GM21381 (cell line): ENCODE measurements around the gene POLR3A.
"Not testable (repeated sequence)": the region's sequence is repeated elsewhere in the genome, so short reads cannot be mapped to it uniquely, and the experiment has no call there.

Experiments
- ATAC-seq: cut with Tn5 transposase; IDR thresholded peaks from one replicate; pipeline ENCODE4 v1.9.1; 2021; ENCODE audit warnings: mild to moderate bottlenecking, moderate library complexity; ENCODE audit not compliant: unreplicated experiment

Gene POLR3A

DNA sequence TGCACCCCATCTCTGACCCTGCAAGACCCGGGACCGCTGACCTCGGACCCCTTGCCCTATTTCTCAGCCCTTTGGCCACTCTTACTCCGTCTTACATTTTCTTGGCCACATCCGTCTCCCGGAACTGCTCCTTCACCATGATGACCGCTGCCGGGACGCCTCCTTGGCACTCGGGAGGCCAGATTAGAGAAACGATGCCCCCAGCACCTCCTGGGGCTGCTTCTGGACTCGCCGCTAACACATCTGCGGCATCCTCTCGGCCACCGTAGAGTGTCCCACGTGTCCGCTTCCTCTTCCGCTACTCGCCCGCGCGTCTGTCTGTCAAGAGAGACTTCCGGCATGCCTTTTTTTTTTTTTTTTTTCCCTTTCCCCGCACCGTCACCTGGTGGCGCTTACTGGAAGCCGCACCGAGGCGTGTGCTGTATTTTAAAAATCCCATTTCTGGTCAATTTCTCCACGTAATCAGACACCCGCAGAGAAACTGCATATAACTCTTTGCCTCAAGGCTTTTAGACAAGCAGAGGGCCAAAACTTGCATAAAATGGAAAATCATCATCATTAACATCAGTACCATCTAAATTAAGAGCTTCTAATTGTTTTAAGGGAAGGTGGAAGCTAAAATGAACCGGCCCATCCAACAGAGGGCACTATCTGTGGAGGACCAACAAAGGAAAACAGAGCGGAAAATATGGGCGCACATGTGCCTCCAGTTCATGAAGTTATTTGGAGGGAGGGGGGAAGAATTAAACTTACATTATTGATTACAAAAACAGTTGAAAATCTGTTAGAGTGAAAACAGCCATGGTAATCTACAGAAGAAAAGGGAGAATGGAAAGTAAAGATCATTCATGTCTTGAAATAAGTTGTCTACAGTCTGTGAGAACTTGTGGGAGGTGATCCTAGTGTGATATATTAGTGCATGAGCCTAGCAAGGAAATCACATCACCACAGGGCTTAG lies at the start of gene POLR3A:
TSS of gene POLR3A (minus strand) at position 247 of the 958 bp plus-strand sequence. CDS start at position 139, 108 bp downstream.
- ATAC-seq, result peak; percentile 52

DNA sequence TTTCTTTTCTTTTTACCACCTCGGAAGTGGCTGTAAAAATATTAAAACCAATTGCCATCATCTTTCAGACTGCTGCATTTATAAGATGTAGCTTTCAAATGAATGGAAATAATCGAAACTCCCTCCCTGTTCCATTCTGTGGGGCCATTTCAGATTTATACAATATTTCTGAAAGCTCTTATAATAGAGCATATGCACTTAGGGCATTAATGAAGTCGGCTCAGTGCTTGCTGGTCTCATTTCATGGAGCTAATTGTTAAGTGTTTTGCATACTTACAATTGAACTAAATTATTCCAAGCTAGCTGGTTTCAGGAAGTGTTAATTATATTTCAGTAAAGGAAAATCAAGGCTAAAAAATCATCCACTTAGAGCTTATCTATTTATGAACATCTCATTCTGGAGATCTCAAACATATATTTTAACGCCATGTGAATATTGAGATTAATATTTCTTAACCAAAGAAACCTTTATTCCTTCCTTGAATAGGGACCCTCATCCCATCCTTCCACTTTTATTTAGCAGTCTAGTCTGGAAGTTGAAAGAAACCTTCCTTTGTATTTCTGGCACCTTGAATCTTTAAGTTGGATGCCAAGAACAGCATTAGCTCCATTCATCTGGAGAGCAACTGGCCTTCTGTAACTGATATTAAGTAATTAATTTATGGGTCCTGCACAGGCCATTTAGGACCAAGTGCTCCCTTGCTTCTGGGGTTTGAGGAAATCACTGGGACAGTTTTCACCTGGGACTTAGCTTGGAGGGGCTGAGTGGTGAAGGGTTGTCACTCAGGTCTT lies 49.4 kb upstream of the POLR3A start:
- no peak for ATAC-seq

DNA sequence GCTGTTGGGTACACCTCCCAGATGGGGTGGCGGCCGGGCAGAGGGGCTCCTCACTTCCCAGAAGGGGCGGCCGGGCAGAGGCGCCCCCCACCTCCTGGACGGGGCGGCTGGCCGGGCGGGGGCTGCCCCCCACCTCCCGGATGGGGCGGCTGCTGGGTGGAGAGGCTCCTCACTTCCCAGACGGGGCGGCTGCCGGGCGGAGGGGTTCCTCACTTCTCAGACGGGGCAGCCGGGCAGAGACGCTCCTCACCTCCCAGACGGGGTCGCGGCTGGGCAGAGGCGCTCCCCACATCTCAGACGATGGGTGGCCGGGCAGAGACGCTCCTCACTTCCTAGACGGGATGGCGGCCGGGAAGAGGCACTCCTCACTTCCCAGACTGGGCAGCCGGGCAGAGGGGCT lies 46.5 kb upstream of the POLR3A start:
- not testable (repeated sequence) for ATAC-seq

DNA sequence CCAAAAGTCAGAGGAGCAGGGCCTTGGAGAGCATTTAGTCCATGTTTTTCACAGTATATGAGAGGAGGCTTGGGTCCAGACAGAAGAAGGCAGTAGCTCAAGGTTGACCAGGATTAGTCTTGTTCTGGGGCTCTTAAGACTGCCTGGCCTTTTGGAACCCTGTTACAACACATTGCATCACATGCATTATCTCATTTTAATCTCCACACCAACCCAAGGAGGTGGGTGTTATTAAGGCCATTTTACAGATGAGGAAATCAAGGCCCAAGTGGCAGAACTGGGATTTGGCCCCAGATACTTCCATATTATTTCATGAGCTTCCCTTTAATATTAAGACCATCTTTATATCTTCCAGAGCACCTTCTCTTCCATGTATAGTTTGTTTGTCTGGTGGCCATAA lies 43.2 kb upstream of the POLR3A start:
- no peak for ATAC-seq

- no peak for ATAC-seq
Observed at GRCh38 chr10:78071857-78072179, 42.5 kb upstream of the POLR3A start.

DNA sequence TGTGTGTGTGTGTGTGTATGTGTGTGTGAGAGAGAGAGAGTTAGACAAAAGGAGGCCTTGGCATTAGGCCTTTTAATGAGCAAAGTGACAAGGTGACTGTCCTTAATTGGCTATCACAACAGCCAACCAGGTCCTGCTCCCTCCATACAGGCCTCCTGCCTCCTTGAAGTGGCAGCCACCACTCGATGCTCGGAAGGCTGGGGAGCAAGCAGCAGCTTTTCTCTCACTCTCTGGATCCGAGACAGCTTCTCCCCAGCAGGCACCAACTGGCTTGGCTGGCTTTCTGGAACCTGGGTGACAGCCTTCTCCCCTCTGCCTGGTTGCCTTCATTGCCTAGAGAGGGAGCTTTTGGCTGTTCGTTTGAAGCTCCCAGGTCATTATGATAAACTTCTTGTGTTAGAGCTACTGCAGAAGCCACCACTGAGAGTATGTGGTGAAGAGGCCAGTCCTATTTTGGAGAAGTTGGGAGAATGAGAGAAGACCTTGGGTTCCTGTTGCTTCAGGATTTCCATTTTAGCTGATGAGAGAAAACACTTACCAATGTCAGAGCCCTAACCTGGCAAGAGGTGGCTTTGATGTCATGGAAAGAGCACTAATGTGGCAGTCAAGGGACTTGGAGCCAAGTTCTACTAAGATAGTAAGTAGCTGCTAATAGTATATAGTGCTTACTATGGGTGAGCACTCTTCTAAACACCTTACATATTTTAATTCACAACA lies 42.0 kb upstream of the POLR3A start:
- no peak for ATAC-seq

- no peak for ATAC-seq
Observed at GRCh38 chr10:78070726-78071125, 41.4 kb upstream of the POLR3A start.

- ATAC-seq, result not testable (repeated sequence)
Observed at GRCh38 chr10:78070064-78070463, 40.7 kb upstream of the POLR3A start.

DNA sequence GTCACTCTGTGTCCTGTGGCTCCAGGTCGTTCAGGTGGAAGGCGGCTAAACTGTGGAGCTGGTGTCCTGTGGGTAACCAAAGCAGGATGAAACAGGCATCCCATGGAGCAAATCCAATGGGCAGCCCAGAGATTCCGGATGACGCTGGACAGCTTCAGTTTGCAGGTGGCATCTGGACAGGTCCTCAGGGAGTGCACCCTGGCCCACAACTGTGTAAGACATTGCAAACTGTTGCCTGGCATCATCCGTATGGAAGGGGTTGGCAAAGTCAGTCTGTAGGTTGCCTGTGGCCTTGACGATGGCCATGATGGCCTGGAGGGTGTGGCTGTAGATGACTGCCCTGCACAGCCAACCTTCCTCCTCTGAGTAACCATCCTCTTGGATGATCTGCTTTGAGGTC lies 39.8 kb upstream of the POLR3A start:
- no peak for ATAC-seq

- no peak for ATAC-seq
Observed at GRCh38 chr10:78066728-78067430, 37.6 kb upstream of the POLR3A start.

GRCh38 chr10:78066012-78066411 lies 36.7 kb upstream of the POLR3A start:
- no peak for ATAC-seq

DNA sequence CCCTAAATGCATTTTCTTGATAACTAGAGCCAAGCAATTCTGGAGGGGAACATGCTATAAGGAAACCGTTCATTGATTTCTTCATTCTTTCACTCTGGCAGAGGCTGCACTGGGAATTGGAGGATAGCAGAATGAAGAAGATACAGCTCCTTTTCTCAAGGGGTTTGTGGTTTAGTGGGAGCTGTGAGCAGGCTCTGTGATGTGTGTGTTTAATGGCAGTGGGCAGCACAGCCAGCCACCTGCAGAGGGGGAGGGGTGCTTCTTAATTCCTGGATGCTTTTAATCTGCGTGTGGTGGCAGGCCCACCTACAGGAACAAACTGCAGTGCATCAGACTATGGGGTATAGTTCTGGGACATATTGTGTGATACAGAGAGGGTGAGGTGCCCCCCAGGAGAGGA lies 36.3 kb upstream of the POLR3A start:
- no peak for ATAC-seq

DNA sequence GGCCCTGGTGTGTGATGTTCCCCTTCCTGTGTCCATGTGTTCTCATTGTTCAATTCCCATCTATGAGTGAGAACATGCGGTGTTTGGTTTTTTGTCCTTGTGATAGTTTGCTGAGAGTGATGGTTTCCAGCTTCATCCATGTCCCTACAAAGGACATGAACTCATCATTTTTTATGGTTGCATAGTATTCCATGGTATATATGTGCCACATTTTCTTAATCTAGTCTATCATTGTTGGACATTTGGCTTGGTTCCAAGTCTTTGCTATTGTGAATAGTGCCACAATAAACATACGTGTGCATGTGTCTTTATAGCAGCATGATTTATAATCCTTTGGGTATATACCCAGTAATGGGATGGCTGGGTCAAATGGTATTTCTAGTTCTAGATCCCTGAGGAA lies 35.6 kb upstream of the POLR3A start:
- ATAC-seq, result not testable (repeated sequence)

DNA sequence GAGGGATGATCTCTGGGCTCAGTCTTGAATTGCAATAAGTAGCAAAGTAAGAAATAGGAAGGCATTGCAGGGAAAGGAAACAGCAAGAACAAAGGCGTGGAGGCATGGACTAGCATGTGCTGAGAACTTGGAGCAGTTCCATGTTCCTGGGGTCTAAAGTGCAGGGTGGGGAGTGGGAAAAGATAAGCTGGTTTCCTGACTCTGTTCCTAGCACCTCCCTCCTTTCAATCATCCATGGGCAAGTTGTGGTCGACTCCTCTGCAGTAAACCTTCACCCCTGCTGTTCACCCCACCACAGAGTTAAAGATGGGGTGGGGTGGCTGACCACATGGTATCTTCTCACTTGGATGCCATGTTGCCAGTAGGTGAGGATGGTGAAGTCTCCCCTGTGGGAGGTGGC lies 33.9 kb upstream of the POLR3A start:
- no peak for ATAC-seq

DNA sequence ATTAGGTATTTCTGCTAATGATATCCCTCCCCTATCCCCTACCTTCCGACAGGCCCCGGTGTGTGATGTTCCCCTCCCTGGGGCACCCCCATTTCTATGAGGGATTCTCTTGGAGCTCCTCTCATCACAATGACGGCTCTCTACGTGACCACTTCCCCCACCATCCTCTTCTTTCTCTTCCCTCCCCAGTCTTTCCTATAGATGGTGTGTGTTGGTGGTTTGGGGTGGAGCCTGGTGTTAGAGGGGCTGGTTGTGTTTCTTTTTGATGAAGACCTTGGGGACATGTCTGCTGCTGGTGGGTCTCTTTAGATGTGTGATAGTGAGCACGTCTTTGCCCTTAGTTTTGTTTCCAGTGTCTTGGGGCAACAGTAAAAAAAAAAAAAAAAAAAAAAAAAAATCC lies 33.0 kb upstream of the POLR3A start:
- no peak for ATAC-seq

GRCh38 chr10:78059906-78060702 lies 30.8 kb upstream of the POLR3A start:
- no peak for ATAC-seq

- ATAC-seq, result no peak
Observed at GRCh38 chr10:78058562-78058961, 29.2 kb upstream of the POLR3A start.

- no peak for ATAC-seq
Observed at GRCh38 chr10:78053211-78053868, 24.0 kb upstream of the POLR3A start.

GRCh38 chr10:78049851-78050250 lies 20.5 kb upstream of the POLR3A start:
- no peak for ATAC-seq
